HG02571 (cell line): ENCODE data around the gene OR51G1.
"Not testable (repeated sequence)": the region's sequence is repeated elsewhere in the genome, so short reads cannot be mapped to it uniquely, and the experiment has no call there.

ENCODE experiments used
- ATAC-seq: cut with Tn5 transposase; IDR thresholded peaks from one replicate; pipeline ENCODE4 v1.9.1; 2021; ENCODE audit warnings: mild to moderate bottlenecking, moderate library complexity; ENCODE audit not compliant: unreplicated experiment

The OR51G1 gene, protein sequence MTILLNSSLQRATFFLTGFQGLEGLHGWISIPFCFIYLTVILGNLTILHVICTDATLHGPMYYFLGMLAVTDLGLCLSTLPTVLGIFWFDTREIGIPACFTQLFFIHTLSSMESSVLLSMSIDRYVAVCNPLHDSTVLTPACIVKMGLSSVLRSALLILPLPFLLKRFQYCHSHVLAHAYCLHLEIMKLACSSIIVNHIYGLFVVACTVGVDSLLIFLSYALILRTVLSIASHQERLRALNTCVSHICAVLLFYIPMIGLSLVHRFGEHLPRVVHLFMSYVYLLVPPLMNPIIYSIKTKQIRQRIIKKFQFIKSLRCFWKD

GRCh38 chr11:4924239-4924638, at the start of gene OR51G1:
TSS of gene OR51G1 (minus strand) at chr11:4924339. CDS start at chr11:4924339, 0 bp downstream.
- ATAC-seq = no peak

DNA sequence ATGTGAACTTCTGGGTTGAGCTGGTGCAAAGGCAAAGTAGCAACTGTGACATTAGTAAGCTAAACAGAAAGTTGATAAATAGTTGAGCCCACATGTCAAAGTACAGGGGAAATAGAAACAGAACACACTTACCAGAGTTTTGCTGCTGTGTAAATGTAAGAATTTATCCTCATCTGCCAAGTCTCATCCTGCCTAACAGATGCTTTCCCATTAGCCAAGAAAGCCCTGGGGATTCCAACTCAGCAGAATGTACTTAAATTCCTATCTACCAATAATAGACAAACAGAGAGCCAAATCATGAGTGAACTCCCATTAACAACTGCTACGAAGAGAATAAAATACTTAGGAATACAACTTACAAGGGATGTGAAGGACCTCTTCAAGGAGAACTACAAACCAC, 38.7 kb upstream of the OR51G1 start:
- no peak for ATAC-seq

DNA sequence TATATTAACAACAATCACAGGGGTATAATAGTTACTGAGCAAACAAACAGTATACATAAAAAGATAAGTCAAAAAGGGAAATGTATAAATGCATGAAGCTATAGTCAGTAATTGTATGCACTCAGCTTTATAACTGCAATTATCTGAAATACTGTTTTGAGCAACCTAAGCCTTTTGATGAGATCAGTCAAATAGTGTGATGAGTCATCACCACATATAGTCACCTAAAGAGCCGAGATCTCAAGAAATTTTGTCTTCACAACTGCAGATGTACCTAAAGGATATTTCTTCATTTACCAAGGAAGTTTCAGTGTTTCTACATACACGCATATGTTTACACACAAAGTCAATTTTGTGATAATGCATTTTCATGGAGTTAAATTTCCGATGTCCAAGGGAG, 36.7 kb upstream of the OR51G1 start:
- no peak for ATAC-seq

DNA sequence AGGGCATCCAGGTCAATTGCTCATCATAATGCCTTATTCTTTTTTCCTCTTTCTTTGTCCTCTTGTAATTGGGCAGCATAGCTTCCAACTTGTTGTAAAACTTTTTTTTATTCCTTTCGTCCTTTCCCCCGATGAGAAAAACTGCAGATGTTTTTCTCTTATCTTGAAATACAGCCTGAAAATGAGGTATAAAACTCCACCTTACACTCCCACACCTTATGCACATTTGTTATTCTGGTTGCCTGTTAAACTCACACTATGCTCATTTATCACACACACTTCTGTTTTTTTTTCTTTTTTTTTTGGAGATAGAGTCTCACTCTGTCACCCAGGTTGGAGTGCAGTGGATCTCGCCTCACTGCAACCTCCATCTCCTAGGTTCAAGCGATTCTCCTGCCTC, 33.3 kb upstream of the OR51G1 start:
- ATAC-seq = no peak

- not testable (repeated sequence) for ATAC-seq
Measured at GRCh38 chr11:4955613-4956012, 31.5 kb upstream of the OR51G1 start, which contains the start of gene OR51A2. TSS of gene OR51A2 (minus strand) at chr11:4955713. CDS start at chr11:4955713, 0 bp downstream.

DNA sequence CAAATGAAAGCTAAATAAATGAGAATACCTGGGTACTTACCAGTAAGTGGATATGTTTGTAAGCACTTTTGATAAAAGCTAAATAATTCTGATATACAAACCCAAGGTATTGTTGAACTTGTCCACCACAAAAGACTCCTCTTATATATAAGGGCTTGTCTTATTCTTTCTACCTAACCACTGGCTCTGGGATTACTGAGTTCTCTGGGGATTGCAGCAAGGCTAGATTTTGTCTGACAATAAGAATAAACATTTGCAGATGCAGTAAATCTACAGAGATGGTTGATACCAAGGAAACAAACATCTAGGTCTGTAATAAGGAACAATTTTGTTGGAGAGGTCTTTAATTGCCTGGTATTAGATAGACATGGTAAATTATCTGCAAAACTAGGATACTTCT, 23.4 kb upstream of the OR51G1 start, which contains the start of gene OR51A4:
Gene OR51A4 (minus strand): TSS at position 101 of the 400 bp plus-strand sequence. CDS start 505 bp downstream, outside the sequence.
- ATAC-seq = no peak

- ATAC-seq = no peak
Measured at GRCh38 chr11:4936745-4937144, 12.6 kb upstream of the OR51G1 start.

- no peak for ATAC-seq
Measured at GRCh38 chr11:4932751-4933150, 8.6 kb upstream of the OR51G1 start.

DNA sequence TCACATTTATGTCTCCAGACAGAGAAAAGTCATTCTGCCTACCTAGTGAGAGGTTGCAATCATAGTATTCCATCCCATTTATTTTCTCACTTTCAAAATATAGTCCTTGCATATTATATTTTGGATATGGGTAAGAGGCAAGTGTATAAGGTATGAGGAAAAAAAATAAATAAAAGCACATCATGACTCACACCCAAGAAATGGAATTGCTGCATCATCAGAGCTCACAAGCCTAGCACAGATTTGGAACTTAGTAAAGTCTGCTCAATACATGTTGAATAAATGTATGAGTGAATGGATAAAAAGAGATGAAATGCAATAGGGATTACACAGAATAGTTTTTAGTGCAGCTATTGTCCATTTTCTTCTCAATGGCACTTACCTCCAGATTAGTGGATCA, 2.5 kb upstream of the OR51G1 start:
- no peak for ATAC-seq

DNA sequence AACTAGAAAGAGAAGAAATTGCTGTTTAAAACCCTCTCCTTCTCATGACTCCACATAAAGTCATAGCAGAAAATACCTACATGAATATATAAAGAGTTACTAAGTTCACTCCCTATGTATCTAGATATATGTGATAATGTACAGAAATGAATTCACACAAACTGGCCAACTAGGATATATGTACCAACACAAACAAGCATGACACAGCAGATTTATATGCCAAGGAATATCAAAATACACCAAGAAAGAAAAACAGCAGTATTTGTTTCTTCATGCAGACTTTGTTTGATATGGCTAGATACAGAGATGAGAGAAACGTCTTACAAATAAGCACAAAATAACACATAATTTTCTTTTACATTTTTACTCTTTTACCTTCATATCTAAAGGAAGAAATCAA, 1.8 kb downstream of the OR51G1 start:
- ATAC-seq = no peak

GRCh38 chr11:4921796-4922195, 2.3 kb downstream of the OR51G1 start:
- ATAC-seq = no peak

GRCh38 chr11:4919250-4919649, 4.9 kb downstream of the OR51G1 start, which contains the start of gene OR51G2:
TSS of gene OR51G2 (minus strand) at chr11:4919350. CDS start at chr11:4915663, 3,687 bp downstream.
- no peak for ATAC-seq

DNA sequence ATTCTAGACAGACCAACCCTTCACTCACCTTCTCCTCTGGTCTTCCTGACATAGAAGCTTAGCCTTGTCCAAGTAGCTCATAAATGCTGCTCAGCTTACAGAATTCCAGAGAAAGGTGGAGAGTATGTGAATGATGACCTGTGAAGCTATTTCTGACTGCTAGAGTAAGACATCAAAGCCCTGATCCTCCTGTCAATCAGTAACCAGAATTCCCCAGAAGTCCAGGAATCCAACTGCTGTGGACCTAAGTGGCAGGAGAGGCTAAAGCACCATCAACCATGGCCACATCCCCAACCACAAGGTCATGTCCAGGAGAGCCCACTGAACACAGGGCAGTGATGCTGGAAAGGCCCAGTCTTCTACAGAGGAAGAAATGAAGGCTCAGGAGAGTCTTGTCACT, 7.6 kb downstream of the OR51G1 start:
- ATAC-seq = no peak

DNA sequence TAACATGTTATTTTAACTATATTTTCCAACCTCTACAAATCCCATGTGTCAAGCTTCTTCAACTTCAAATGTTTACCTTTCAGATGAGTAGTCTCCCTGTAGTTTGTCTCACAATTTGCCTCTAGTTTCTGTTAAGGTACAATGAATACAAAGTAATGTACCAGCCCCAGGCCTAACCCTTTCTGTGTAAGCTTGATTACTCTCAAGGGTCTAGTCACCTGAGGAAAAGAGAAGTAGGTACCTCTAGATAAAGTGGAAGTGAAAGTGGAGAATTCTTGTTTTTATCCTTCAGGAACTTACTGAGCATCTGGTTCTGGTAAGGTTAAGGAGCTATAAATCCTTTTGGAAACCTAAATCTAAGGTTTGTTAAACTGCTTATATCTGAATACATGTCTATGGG, 20.7 kb downstream of the OR51G1 start, which contains the start of gene OR51A7:
Gene OR51A7 (plus strand): TSS at position 300 of the 400 bp plus-strand sequence. CDS start 3,587 bp downstream, outside the sequence.
- ATAC-seq = no peak

GRCh38 chr11:4891996-4892640, 32.0 kb downstream of the OR51G1 start:
- ATAC-seq = no peak

GRCh38 chr11:4890279-4890678, 33.9 kb downstream of the OR51G1 start:
- ATAC-seq = no peak

- no peak for ATAC-seq
Measured at GRCh38 chr11:4887591-4887990, 36.5 kb downstream of the OR51G1 start.

GRCh38 chr11:4886186-4886585, 38.0 kb downstream of the OR51G1 start:
- no peak for ATAC-seq

GRCh38 chr11:4884361-4884760, 39.8 kb downstream of the OR51G1 start:
- no peak for ATAC-seq

DNA sequence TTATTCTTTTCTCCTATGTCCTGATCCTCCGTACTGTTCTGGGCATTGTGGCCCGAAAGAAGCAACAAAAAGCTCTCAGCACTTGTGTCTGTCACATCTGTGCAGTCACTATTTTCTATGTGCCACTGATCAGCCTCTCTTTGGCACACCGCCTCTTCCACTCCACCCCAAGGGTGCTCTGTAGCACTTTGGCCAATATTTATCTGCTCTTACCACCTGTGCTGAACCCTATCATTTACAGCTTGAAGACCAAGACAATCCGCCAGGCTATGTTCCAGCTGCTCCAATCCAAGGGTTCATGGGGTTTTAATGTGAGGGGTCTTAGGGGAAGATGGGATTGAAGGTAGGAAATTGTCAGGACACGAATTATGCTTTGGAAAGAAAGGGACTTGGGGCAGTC, 41.6 kb downstream of the OR51G1 start:
- ATAC-seq = no peak

GRCh38 chr11:4881860-4882500, 42.2 kb downstream of the OR51G1 start, which contains the start of gene OR51T1:
TSS of gene OR51T1 (plus strand) at chr11:4881900. CDS start at chr11:4881900, 0 bp downstream.
- ATAC-seq = no peak
